Activated CD8-positive, alpha-beta memory T cell treated with anti-CD3 and anti-CD28 coated beads for 48 hours (primary cell): ENCODE measurements around the gene LDB3.

Experiments used
- DNase-seq, 3 experiments: peaks; one replicate each; pipeline ENCODE4 v3.0.0-alpha.2; 2020; ENCODE audit warnings: low read depth in 2 of 3, low spot score in 2 of 3

The LDB3 gene

DNA sequence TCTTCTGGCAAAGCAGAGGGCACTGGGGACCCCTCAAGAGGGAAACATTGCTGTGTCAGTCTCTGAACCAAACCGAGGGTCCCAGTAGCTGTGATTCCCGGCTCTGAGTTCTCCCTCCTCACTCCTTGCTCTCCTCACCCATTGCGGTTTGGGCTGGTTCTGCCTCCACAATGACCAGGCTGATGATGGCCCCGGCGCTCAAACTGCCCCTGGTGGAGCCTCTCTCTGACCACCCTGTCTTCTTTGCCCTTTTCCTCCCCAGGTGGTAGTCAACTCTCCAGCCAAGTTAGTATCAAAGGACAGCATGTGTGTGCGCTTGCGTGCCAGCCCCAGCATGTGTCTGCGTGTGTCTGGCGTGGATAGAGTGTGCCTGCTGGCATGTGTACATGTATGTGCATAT is 17.1 kb downstream of the LDB3 start:
- DNase-seq, result no peak

- no peak for DNase-seq
Observed at GRCh38 chr10:86685893-86686632, 17.8 kb downstream of the LDB3 start.

DNA sequence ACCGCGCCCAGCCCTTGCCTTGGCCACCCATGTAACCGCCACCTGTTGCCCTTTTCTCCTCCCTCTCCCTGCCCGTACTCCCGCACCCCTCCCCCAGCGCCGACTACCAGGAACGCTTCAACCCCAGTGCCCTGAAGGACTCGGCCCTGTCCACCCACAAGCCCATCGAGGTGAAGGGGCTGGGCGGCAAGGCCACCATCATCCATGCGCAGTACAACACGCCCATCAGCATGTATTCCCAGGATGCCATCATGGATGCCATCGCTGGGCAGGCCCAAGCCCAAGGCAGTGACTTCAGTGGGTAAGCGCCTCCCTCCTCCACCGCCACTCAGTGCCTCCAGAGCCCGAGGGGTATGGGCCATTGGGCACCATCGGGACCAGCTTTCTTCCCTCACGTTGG is 18.7 kb downstream of the LDB3 start:
- DNase-seq, result no peak

DNA sequence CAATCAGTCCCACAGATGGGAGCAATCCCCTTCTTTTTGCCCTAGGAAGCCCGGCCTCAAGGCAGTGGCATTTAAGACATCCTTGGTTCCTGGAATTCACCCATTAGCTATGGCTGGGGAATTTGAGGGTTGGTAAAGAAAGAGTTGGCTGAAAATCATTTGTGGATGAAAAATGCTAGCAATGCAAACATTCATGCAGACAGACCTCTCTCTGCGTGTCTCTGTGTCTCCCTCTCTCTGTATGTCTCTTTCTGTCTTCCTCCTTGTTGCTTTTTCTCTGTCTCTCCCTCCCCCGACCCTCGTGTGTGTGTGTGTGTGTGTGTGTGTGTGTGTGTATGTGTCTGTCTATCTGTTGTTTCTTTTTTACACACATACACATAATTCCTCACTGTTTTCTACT is 19.4 kb downstream of the LDB3 start:
- DNase-seq, result no peak

DNA sequence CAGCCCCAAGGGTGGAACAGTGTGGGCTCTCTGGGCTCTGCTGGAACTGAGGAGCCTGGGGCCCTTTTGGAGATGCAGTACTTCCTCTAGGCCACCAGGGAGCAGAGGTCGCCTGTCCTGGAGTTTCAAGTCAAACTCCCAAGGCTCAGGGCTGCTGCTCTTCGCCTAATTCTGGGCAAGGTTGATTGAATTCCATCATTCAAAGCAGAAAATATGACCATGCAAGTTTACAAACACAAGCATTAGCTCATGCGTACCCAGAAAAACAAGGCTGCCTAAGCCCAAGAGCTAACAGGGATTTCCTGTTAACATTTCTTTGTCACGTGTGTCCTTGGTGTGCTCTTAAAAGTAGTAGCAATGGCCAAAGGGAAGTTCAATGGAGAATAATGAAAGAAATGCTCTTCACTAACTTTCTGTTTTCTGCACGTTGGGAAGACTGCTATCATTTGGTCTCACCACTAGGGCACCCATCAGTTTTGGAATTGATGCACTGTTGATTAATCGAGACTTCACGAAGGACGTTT is 20.1 kb downstream of the LDB3 start:
- peak in 1 of 3 experiments; percentile 26 for DNase-seq

GRCh38 chr10:86689146-86689545 is 20.8 kb downstream of the LDB3 start:
- DNase-seq, result no peak

DNA sequence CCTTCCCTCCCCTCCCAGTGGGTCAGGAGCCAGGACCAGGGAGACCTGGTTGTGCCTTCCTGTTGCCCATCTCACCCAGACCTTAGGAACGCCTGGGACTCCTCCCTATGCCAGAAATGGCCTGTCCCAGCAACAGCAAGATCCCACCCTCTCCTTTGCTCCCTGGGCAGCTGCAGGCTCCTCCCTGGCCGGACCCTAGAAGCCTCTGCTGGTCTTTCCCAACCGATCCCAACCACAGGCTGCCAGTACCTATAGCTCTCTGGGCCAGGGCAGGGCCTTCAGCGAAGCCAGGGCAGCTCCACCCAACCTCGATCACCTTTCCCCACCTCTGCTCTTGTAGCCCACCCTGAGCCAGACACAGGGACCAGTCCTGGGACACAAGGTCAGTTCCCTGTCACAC is 21.9 kb downstream of the LDB3 start:
- no peak for DNase-seq

- DNase-seq, result no peak
Observed at GRCh38 chr10:86690657-86691084, 22.4 kb downstream of the LDB3 start.

- no peak for DNase-seq
Observed at GRCh38 chr10:86691333-86692022, 23.2 kb downstream of the LDB3 start.

DNA sequence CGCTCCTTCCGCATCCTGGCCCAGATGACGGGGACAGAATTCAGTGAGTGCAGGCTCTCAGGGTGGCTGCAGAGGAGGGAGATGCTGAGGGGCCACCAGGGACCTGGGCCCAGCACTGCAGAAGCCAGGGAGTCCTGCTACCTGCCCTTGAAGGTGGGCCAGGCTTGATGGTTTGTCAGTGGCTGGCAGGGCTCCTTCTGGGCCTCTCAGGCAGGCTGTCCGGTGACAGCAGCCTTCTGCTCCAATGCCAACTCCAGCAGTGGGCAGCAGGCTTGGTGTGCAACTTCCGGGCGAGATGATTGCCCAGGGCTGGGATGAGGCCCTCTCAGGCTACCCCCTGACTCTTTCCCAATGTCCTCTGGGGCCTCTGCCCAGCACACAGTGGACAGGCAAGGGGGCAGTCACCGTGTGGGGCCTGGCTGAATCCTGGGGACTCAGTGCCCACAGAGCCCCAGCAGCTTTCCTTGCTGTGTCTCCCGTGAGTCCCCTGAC is 23.8 kb downstream of the LDB3 start:
- DNase-seq, result no peak

GRCh38 chr10:86692664-86693063 is 24.4 kb downstream of the LDB3 start:
- DNase-seq, result no peak

DNA sequence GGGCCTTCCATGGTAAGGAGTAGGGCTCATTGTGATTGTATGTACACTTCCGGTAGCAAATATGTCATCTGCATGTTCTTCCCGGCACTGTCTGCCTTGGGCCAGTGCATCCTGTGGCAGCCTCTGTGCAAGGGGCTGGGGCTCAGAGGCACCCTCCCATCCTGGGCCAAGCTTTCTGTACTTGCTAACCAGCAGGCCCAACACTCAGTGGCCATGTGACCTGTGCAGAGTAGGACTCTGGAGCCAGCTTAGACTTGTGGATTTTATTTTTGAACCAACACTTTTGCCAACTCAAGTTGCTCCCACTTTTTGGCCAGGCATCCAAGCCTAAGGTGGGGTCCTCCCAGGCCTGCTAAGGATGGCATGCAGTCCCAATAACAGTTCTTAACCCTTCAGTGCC is 25.0 kb downstream of the LDB3 start:
- DNase-seq, result no peak

- peak in 1 of 3 experiments; percentile 18 for DNase-seq
Observed at GRCh38 chr10:86693721-86694369, 25.5 kb downstream of the LDB3 start.

GRCh38 chr10:86698207-86698940 is 30.1 kb downstream of the LDB3 start:
- no peak for DNase-seq

DNA sequence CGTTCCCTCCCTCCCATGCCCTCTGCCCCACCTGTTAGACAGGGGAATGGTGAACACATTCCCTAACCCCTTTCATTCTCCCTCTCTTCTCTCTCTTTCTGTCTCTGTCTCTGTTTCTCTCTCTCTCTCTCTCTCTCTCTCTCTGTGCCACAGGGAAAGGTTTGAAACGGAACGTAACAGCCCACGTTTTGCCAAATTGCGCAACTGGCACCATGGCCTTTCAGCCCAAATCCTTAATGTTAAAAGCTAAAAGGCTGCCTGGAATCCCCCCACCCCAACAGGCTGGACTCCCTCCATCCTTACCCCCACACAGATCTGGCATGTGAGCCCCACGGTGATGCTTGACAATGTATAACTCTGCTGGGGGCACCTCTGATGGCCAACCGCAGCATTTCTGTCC is 30.8 kb downstream of the LDB3 start:
- no peak for DNase-seq

GRCh38 chr10:86699541-86699940 is 31.2 kb downstream of the LDB3 start:
- DNase-seq, result no peak

DNA sequence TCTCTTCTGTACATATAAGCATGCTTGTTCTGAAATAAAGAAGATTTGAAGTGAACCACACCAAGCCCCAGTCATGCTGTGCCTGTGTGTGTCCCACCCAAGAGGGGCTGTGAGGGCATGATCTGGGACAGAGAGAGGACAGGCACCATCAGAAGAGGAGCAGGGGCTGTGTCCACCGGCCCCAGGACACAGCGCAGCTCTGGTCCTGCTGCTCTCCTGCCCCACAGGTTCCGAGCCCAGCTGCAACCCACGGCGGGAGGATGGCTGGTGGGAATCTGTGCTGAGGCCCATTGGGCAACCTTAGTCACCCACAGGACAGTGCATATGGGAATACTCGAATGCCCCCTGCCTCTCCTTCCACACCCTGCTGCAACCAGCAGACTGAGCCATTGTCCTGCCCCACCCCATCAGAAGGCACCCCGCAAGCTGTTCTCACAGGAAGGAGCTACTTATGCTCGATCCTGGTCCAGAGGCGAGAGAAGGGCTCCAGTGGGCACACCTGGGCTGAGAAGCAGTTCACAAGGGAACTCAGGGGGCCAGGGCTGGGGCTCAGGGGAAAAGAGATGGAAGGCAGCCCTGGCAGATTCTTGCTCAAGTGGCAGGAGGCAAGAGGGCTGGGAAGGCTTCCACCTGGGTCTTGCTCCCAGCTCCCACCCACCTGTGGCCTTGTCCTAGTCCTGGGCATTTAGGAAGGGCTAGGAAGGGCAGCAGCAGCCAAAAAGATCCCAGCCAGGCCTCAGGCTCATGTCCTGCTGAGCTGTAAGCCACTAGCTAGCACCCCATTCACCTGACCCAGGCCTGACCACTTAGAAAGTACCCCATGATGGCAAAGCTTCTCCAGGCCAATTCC is 31.9 kb downstream of the LDB3 start:
- DNase-seq, result no peak

GRCh38 chr10:86700851-86701617 is 32.7 kb downstream of the LDB3 start:
- DNase-seq, result no peak

- no peak for DNase-seq
Observed at GRCh38 chr10:86703176-86703575, 34.9 kb downstream of the LDB3 start.
